NCI-H128 (cell line): ENCODE data around the gene IL17RC.

Experiments used
- DNase-seq: peaks from one replicate; lab custom pipeline; 2025; ENCODE audit not compliant: unreplicated experiment; lab: John Stamatoyannopoulos, UW

IL17RC gene

DNA sequence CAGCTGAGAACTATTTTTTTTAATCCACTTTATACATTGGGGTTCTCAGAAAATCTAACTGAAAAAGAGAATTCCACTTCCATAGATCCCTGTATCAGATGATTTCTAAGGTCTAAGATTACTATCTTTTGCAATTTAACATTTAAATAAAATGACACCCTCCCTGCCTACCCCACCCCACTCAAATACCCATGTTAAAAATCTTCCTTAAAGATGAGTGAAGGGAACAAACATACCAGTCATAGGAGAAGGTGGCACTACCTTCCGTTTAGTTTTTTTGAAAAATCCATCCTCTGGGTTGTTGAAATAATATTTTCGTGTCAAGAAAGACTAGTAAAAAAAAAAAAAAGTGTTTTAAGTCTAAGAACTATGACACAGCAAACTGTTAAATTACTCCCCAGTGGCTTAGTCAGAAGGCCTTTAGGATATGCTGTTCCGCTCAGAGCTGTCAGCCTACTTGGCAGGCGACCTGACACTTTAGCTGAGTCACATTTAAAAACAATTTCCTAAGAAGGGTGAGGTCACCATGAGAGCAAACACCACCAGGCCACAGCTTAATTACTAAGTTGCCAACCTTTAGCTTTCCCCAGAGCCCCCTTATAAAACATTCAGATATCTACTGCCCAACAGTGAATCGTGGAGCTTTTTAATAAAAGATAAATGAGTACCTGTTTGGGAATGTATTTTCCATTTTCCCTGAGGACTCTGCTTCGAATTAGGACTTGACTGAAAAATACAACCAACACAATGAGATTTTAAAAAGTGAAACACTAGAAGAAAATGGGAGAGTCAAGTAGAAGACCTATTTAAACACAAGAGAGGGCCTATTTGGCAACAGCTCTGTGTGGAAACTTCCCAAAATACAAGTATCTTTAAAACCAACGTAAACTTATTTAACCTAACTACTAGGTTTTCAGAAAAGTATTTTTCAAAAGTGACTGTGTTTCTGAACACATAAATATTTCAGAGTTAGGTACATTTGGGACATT is 60.1 kb downstream of the IL17RC start:
- DNase-seq: no peak

DNA sequence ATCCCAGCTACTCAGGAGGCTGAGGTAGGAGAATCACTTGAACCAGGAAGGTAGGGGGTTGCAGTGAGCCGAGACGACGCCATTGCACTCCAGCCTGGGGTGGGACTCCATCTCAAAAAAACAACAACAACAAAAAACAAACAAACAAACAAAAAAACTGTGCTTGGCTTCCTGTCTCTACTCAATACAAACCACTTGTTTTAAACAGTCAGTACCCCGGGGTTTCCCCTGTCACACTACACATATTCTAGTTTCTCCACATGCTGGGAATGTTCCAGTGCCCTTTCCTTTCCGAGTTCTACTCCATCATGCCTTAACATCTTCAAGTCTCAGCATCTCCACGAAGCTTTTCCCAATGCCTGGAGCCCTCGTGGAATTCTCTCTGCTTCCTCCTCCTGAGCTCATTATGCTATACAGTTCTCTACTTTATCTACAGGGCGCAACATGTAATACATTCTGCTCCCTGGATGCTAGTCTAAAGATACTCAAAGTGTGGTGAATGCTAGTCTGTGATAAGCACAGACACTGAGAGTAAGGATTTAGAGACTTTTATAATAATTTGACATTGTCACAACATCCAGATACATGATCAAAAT is 61.9 kb downstream of the IL17RC start:
- DNase-seq: no peak

DNA sequence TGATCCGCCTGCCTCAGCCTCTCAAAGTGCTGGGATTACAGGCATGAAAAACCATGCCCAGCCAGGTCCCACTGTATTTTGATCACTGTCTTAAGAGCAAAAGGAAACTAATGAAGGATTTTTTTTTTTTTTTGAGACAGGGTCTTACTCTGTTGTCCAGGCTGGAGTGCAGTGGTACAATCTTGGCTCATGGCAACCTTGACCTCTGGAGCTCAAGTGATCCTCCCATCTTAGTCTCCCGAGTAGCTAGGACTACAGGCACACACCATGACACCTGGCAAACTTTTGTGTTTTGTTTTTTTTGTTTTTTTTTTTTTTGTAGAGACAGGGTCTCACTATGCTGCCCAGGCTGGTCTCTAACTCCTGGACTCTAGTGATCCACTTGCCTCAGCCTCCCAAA is 63.4 kb downstream of the IL17RC start:
- no peak for DNase-seq
